ENCODE data around the gene SUB1.

DNA sequence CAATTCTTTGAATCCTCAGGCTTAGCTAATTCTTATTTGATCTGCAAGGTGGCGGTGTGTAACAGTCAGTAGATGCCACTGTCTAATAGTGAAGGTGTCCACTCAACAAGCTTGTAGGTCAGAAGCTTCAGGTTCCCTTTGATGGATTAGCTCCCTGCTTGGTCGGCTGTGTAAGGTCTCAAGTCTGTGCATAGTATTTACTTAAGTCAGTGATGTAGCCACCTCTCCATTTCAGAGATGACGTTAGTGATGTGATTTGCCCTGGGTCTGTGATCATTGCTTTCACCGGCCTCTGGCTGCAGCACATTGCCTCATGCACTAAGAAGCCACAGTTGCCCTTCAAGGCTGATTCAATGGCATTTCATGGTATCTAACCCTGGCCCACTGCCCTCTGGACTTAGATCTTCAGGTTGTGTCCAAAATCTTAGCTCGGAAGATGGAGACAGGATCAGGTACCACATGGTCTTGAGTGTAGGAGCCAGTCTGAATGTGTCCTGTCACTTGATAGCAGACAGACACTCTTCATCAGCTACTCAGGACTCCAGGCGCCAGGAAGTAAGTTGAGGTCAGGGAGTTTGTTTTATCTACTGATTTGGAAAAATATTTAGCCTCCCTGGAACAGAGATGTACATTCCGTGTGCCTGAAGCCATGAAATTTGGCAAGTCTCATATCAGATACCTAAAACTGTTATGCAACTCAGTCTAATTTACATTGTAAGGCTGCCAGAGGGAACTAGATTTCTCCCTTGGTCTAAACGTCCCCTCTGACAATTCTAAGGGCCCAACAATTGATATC is 42.9 kb downstream of the SUB1 start:
- TF ChIP-seq, protein P1, sequence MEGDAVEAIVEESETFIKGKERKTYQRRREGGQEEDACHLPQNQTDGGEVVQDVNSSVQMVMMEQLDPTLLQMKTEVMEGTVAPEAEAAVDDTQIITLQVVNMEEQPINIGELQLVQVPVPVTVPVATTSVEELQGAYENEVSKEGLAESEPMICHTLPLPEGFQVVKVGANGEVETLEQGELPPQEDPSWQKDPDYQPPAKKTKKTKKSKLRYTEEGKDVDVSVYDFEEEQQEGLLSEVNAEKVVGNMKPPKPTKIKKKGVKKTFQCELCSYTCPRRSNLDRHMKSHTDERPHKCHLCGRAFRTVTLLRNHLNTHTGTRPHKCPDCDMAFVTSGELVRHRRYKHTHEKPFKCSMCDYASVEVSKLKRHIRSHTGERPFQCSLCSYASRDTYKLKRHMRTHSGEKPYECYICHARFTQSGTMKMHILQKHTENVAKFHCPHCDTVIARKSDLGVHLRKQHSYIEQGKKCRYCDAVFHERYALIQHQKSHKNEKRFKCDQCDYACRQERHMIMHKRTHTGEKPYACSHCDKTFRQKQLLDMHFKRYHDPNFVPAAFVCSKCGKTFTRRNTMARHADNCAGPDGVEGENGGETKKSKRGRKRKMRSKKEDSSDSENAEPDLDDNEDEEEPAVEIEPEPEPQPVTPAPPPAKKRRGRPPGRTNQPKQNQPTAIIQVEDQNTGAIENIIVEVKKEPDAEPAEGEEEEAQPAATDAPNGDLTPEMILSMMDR (conservative IDR thresholded peaks at IDR 0.05; ENCODE audit: low read length), result no peak
- no peak for TF ChIP-seq EZH2phosphoT487 (IDR thresholded peaks at IDR 0.05; ENCODE audit: borderline replicate concordance)

Data from Loucy (cell line).